Neutrophil (primary cell): ENCODE data around the gene TPPP.
"Not testable (repeated sequence)": the region's sequence is repeated elsewhere in the genome, so short reads cannot be mapped to it uniquely, and the experiment has no call there.

Source experiments
- H3K27ac ChIP-seq: fragments of 200-600 bp; sonication (generic); 2 replicates; pipeline ENCODE4 v1.5.1; 2016; ENCODE audit warnings: mild to moderate bottlenecking, moderate library complexity
- H3K27me3 ChIP-seq: fragments of 200-600 bp; sonication (generic); 2 replicates; pipeline ENCODE4 v1.6.0; 2016; ENCODE audit warnings: mild to moderate bottlenecking
- H3K36me3 ChIP-seq: fragments of 200-600 bp; sonication (generic); 2 replicates; pipeline ENCODE4 v1.5.1; 2017
- H3K4me1 ChIP-seq, 2 experiments: fragments of 200-600 bp in 1 of 2; sonication (generic) in 1 of 2; 1 replicate in 1 of 2; 2 replicates in 1 of 2; pipeline versions ENCODE4 v1.5.1 to v1.6.1; 2013 to 2016; ENCODE audit warnings: low read depth in 1 of 2, low read length in 1 of 2, mild to moderate bottlenecking in 1 of 2, moderate library complexity in 1 of 2; ENCODE audit not compliant: control insufficient read depth in 1 of 2, insufficient read depth in 1 of 2
- H3K4me3 ChIP-seq, 2 experiments: fragments of 200-600 bp in 1 of 2; sonication (generic) in 1 of 2; 1 replicate in 1 of 2; 2 replicates in 1 of 2; pipeline ENCODE4 v1.5.1; 2013 to 2016; ENCODE audit warnings: low read depth in 1 of 2, low read length in 1 of 2, mild to moderate bottlenecking in 1 of 2, moderate library complexity in 1 of 2
- H3K9me3 ChIP-seq: fragments of 200-600 bp; sonication (generic); 2 replicates; pipeline ENCODE4 v1.5.1; 2016
- CTCF ChIP-seq: fragments of 200-600 bp; sonication (generic); IDR thresholded peaks from 2 replicates; pipeline ENCODE4 v1.5.1; 2016; ENCODE audit warnings: antibody characterized with exemption

The TPPP gene

GRCh38 chr5:684751-685216 lies 8.4 kb downstream of the TPPP start:
- H3K27me3 ChIP-seq = no peaks in the 10 kb centered on the region
- H3K27ac ChIP-seq = no peak overlapping the region
- no peak overlapping the region for H3K4me3 ChIP-seq
- H3K4me1 ChIP-seq = no peaks in the 10 kb centered on the region
- no peaks in the 10 kb centered on the region for H3K9me3 ChIP-seq
- no peaks in the 10 kb centered on the region for H3K36me3 ChIP-seq
- no peak for TF ChIP-seq CTCF

- H3K27ac ChIP-seq = no peak overlapping the region
These were observed 9.3 kb downstream of the TPPP start for GRCh38 chr5:683551-684481.

GRCh38 chr5:682651-683358 lies 10.3 kb downstream of the TPPP start:
- not testable (repeated sequence) for H3K36me3 ChIP-seq, H3K4me3 ChIP-seq, H3K9me3 ChIP-seq, H3K27ac ChIP-seq, H3K27me3 ChIP-seq, H3K4me1 ChIP-seq

More at GRCh38 chr5:683551-684481, 9.3 kb downstream of the TPPP start:
- H3K4me3 ChIP-seq = no peak overlapping the region
- no peak for TF ChIP-seq CTCF
- H3K27me3 ChIP-seq = no peaks in the 10 kb centered on the region
- H3K9me3 ChIP-seq = no peaks in the 10 kb centered on the region
- no peaks in the 10 kb centered on the region for H3K36me3 ChIP-seq
- no peaks in the 10 kb centered on the region for H3K4me1 ChIP-seq

- not testable (repeated sequence) for H3K4me1 ChIP-seq, H3K27ac ChIP-seq, H3K36me3 ChIP-seq, H3K27me3 ChIP-seq, H3K4me3 ChIP-seq, H3K9me3 ChIP-seq
These were observed 10.9 kb downstream of the TPPP start for GRCh38 chr5:682216-682615.

GRCh38 chr5:681317-682191 lies 11.6 kb downstream of the TPPP start:
- H3K27me3 ChIP-seq, H3K4me1 ChIP-seq, H3K9me3 ChIP-seq, H3K36me3 ChIP-seq, H3K4me3 ChIP-seq, H3K27ac ChIP-seq: not testable (repeated sequence)

- H3K4me1 ChIP-seq, H3K27ac ChIP-seq, H3K27me3 ChIP-seq, H3K4me3 ChIP-seq, H3K36me3 ChIP-seq, H3K9me3 ChIP-seq: not testable (repeated sequence)
These were observed 12.3 kb downstream of the TPPP start for GRCh38 chr5:680836-681235.

- not testable (repeated sequence) for H3K36me3 ChIP-seq, H3K9me3 ChIP-seq, H3K4me3 ChIP-seq, H3K27me3 ChIP-seq, H3K27ac ChIP-seq, H3K4me1 ChIP-seq
These were observed 12.9 kb downstream of the TPPP start for GRCh38 chr5:680118-680795.

- not testable (repeated sequence) for H3K4me1 ChIP-seq, H3K36me3 ChIP-seq, H3K4me3 ChIP-seq, H3K9me3 ChIP-seq, H3K27ac ChIP-seq, H3K27me3 ChIP-seq
These were observed 13.8 kb downstream of the TPPP start for GRCh38 chr5:679166-679895.

- H3K36me3 ChIP-seq, H3K27ac ChIP-seq, H3K4me3 ChIP-seq, H3K4me1 ChIP-seq, H3K9me3 ChIP-seq: not testable (repeated sequence)
- H3K27me3 ChIP-seq = peaks cover 12% of the 10 kb centered on the region
These were observed 14.6 kb downstream of the TPPP start for GRCh38 chr5:678521-678920.
